ENCODE results near the gene MBL2. TPM values are rescaled to one million over a fixed set of nuclear protein-coding genes. Genes with fewer than 3 reads are reported as not detected.

MBL2 gene
- total RNA-seq, 1 experiment from 2014 or later = not detected

DNA sequence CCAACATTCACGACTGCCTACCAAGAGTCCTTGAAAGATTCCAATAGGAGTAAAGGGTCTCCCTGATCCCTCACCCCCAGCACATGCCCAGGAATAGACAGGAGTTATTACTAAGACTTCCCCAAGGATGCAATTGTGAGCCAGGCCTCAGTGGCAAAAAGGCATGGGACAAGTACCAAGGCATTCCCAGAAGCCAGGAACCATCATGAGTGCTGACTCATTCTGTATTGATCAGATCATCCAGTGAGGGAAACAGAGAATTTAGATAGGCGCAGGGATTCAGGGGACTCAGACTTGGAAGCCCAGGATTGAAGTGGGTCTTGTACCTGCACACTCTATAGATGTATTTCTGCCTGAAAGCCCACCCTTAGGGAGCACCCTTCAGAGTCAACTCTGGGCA, 21.2 kb downstream of the MBL2 start:
- POLR2A ChIA-PET = no interaction called here
- H3K27me3 ChIP-seq (ENCODE audit: control insufficient read depth, insufficient read depth, low read length) = no peaks in the 10 kb centered on the region
- in situ Hi-C loops (cut with HindIII; ENCODE audit: low pct_unique_long_range_greater_than_20kb, low sequenced_read_pairs) = no loop called here
- H3K36me3 ChIP-seq (ENCODE audit: control insufficient read depth, insufficient read depth, low read length) = no peaks in the 10 kb centered on the region
- no peak for ATAC-seq
- intact Hi-C loops (cut with micrococcal nuclease; ENCODE audit: unreplicated experiment) = no loop called here
- no peaks in the 10 kb centered on the region for H3K9me3 ChIP-seq (ENCODE audit: control insufficient read depth, insufficient read depth, low read depth, low read length)
- H3K4me3 ChIP-seq (ENCODE audit: low read depth in 2 of 2, low read length in 2 of 2) = no peak overlapping the region
- CTCF ChIA-PET = no interaction called here
- no peak for DNase-seq (ENCODE audit: low read depth, low spot score)
- no peaks in the 10 kb centered on the region for H3K4me1 ChIP-seq (ENCODE audit: control insufficient read depth, insufficient read depth, low read length)
- H3K27ac ChIP-seq (ENCODE audit: low read length) = no peak overlapping the region
- BruUV-seq (replicated peaks) = no TSS peak
- TF ChIP-seq, protein P1, sequence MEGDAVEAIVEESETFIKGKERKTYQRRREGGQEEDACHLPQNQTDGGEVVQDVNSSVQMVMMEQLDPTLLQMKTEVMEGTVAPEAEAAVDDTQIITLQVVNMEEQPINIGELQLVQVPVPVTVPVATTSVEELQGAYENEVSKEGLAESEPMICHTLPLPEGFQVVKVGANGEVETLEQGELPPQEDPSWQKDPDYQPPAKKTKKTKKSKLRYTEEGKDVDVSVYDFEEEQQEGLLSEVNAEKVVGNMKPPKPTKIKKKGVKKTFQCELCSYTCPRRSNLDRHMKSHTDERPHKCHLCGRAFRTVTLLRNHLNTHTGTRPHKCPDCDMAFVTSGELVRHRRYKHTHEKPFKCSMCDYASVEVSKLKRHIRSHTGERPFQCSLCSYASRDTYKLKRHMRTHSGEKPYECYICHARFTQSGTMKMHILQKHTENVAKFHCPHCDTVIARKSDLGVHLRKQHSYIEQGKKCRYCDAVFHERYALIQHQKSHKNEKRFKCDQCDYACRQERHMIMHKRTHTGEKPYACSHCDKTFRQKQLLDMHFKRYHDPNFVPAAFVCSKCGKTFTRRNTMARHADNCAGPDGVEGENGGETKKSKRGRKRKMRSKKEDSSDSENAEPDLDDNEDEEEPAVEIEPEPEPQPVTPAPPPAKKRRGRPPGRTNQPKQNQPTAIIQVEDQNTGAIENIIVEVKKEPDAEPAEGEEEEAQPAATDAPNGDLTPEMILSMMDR (IDR thresholded peaks at IDR 0.05) = no peak
- no peak for TF ChIP-seq POLR2AphosphoS5 (IDR thresholded peaks at IDR 0.05; ENCODE audit: low read depth, low read length)
- TF ChIP-seq, protein P2, sequence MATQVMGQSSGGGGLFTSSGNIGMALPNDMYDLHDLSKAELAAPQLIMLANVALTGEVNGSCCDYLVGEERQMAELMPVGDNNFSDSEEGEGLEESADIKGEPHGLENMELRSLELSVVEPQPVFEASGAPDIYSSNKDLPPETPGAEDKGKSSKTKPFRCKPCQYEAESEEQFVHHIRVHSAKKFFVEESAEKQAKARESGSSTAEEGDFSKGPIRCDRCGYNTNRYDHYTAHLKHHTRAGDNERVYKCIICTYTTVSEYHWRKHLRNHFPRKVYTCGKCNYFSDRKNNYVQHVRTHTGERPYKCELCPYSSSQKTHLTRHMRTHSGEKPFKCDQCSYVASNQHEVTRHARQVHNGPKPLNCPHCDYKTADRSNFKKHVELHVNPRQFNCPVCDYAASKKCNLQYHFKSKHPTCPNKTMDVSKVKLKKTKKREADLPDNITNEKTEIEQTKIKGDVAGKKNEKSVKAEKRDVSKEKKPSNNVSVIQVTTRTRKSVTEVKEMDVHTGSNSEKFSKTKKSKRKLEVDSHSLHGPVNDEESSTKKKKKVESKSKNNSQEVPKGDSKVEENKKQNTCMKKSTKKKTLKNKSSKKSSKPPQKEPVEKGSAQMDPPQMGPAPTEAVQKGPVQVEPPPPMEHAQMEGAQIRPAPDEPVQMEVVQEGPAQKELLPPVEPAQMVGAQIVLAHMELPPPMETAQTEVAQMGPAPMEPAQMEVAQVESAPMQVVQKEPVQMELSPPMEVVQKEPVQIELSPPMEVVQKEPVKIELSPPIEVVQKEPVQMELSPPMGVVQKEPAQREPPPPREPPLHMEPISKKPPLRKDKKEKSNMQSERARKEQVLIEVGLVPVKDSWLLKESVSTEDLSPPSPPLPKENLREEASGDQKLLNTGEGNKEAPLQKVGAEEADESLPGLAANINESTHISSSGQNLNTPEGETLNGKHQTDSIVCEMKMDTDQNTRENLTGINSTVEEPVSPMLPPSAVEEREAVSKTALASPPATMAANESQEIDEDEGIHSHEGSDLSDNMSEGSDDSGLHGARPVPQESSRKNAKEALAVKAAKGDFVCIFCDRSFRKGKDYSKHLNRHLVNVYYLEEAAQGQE (IDR thresholded peaks at IDR 0.05; ENCODE audit: insufficient read depth in 1 of 2, low read depth in 2 of 2, low read length in 1 of 2) = no peak
- no peak for TF ChIP-seq SIN3A (IDR thresholded peaks at IDR 0.05; ENCODE audit: borderline replicate concordance, insufficient read depth, low read depth, low read length)
- TF ChIP-seq TCF7L2 (IDR thresholded peaks at IDR 0.05; ENCODE audit: low read depth, low read length) = no peak

DNA sequence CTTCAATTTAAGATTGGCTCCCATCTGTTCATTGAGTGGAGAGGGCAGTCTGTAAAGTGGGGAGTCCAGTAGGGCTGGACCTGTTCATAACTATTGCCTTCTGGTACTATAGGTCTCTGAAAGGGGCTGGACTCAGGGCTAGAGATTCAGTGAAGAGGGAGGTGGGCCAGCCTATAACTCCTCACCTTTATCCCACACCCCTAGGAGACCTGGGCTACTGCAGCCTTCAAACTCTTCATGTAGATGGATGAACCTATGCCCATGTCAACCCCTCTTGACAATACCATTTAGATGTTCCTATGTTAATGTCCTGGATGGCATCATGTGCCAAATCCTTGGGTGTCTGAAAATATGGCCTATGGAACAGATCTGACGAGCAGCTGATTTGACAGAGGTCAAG, 22.0 kb downstream of the MBL2 start:
- Histone ChIP-seq H3K27me3 (ENCODE audit: control insufficient read depth, insufficient read depth, low read length) (no peaks in the 10 kb centered on the region), H3K36me3 (ENCODE audit: control insufficient read depth, insufficient read depth, low read length) (no peaks in the 10 kb centered on the region), H3K9me3 (ENCODE audit: control insufficient read depth, insufficient read depth, low read depth, low read length) (no peaks in the 10 kb centered on the region), H3K4me1 (ENCODE audit: control insufficient read depth, insufficient read depth, low read length) (no peaks in the 10 kb centered on the region), H3K27ac (ENCODE audit: low read length) (no peak overlapping the region), H3K4me3 (ENCODE audit: low read depth in 2 of 2, low read length in 2 of 2) (no peak overlapping the region)
- no peak for TF ChIP-seq TCF7L2 (IDR thresholded peaks at IDR 0.05; ENCODE audit: low read depth, low read length)
- TF ChIP-seq, protein P1 (IDR thresholded peaks at IDR 0.05) = no peak
- TF ChIP-seq POLR2AphosphoS5 (IDR thresholded peaks at IDR 0.05; ENCODE audit: low read depth, low read length) = no peak
- TF ChIP-seq SIN3A (IDR thresholded peaks at IDR 0.05; ENCODE audit: borderline replicate concordance, insufficient read depth, low read depth, low read length) = no peak
- TF ChIP-seq, protein P2 (IDR thresholded peaks at IDR 0.05; ENCODE audit: insufficient read depth in 1 of 2, low read depth in 2 of 2, low read length in 1 of 2) = no peak
- CTCF ChIA-PET = no interaction called here
- in situ Hi-C loops (cut with HindIII; ENCODE audit: low pct_unique_long_range_greater_than_20kb, low sequenced_read_pairs) (no loop called here), intact Hi-C loops (cut with micrococcal nuclease; ENCODE audit: unreplicated experiment) (no loop called here)
- ATAC-seq (no peak), DNase-seq (ENCODE audit: low read depth, low spot score) (no peak)
- POLR2A ChIA-PET = no interaction called here
- BruUV-seq (replicated peaks) = no TSS peak
